ENCODE measurements around the gene FNDC11. TPM values are rescaled to one million over a fixed set of nuclear protein-coding genes. Genes with fewer than 3 reads are reported as not detected.

FNDC11 gene
- total RNA-seq, 3 donors from 2014 or later (not counting 1 experiment from before 2014, with no cell fraction given) = 0.19 to 0.75 (median 0.25) TPM

DNA sequence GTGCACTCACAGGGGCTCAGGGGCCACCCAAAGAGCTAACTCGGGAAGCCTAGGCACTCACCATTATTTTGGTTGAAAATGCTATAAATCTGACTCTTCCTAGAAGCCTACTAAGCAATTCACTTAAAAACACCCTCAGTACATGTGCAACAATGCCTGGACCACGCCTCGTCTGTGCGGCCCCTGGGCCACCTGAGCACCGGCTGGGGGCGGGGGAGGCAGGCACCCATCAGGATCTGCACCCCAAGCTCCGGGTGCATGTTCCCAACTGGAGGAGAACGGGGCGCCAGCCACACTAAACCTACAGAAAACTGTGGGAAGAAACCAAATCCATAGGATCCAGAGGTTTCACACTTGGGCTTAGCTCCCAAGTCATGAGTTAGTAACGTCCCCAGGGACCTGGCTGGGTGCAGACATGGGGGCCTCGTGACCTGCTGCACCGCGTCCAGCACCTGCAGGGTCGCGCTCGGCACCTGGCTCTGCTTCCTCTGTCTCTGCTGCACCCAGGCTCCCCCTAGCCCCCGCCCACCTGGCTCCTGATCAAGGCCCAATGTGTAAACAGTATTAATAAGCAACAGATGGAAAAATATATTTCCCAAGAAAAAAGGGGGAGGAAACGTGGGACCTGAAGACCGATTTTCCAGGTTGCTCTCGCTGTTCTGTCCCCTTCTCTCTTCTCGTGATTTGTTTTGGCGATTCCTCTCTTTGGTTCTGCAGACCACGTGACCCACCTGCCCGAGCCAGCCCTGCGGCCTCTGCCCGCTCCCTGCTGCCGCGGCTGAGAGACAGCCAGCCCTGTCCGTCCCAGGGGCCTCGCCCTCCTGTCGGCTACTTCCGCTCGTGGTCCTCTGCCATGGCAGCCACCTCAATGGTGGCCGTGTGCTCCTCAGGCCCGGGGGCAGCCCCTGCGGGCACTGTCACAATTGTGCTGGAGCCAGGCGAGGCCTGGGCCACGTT is 35.6 kb downstream of the FNDC11 start:
- peaks cover 42% of the 10 kb centered on the region for H3K36me3 ChIP-seq (ENCODE audit: control insufficient read depth, insufficient read depth, low read length)
- Mint-ChIP-seq H3K9me3 (no peaks in the 10 kb centered on the region), H3K27ac (no peak overlapping the region), H3K4me3 (no peak overlapping the region), H3K27me3 (ENCODE audit: low read depth in 2 of 2) (no peaks in the 10 kb centered on the region), H3K36me3 (no peaks in the 10 kb centered on the region), H3K4me1 (no peaks in the 10 kb centered on the region)
- H3K4me3 ChIP-seq (ENCODE audit: low read length) = no peak overlapping the region
- ATAC-seq (no peak), DNase-seq (no peak)
- 95% methylated on average over 38 of the region's 38 CpGs for WGBS (ENCODE audit: insufficient coverage)
- H3K4me1 ChIP-seq (ENCODE audit: control insufficient read depth, insufficient read depth, low read length) = no peaks in the 10 kb centered on the region
- no peak overlapping the region for H3K27ac ChIP-seq (ENCODE audit: low read length)
- H3K9me3 ChIP-seq (ENCODE audit: control insufficient read depth, insufficient read depth, low read length) = no peaks in the 10 kb centered on the region
- intact Hi-C loops (cut with micrococcal nuclease) = no loop called here
- no peaks in the 10 kb centered on the region for H3K27me3 ChIP-seq (ENCODE audit: control insufficient read depth, insufficient read depth, low read length)
- TF ChIP-seq, protein P1, sequence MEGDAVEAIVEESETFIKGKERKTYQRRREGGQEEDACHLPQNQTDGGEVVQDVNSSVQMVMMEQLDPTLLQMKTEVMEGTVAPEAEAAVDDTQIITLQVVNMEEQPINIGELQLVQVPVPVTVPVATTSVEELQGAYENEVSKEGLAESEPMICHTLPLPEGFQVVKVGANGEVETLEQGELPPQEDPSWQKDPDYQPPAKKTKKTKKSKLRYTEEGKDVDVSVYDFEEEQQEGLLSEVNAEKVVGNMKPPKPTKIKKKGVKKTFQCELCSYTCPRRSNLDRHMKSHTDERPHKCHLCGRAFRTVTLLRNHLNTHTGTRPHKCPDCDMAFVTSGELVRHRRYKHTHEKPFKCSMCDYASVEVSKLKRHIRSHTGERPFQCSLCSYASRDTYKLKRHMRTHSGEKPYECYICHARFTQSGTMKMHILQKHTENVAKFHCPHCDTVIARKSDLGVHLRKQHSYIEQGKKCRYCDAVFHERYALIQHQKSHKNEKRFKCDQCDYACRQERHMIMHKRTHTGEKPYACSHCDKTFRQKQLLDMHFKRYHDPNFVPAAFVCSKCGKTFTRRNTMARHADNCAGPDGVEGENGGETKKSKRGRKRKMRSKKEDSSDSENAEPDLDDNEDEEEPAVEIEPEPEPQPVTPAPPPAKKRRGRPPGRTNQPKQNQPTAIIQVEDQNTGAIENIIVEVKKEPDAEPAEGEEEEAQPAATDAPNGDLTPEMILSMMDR (IDR thresholded peaks at IDR 0.05) = no peak

DNA sequence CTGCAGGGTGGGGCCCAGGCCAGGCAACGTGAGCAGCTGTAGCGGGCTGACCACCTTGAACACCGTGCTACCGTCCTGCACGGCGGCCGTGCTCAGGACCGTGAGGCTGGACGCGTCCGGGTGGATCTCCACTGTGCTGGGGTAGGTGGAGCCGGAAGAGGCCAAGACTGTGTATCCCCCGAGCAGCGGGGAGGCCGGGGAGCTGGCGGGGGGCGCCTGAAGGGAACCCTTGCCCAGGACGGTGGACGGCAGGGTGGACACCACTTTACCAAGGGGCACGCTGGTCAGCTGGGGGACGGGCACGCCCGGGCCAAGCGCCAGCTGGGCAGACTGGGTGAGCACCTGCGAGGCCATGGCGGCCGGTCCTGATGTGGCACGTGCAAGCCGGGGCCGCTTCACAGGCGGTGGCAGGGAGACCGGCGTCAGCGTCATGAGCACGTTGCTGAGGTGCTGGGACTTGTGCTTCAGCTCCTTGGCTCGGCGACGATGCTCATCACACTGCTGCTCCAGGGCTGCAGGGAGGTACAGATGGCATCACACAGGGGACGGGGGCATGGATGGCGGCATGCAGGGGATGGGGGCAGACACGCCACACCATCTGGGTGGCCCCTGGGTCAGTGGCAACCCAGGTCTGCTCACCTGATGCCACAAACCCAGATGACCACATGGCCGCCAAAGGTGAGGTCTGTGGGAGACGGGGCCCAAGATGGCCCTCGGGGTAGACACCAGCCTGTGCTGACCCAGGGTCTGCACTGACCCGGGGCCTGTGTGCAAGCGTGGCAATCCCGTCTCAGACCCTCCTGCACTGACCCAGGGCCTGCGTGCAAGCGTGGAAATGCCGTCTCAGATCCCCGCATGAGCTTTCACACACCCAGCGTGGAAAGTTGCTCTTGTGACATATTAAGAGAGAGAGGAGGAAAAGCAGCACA is 36.5 kb downstream of the FNDC11 start:
- TF ChIP-seq, protein P1 (IDR thresholded peaks at IDR 0.05) = no peak
- Histone ChIP-seq H3K27ac (ENCODE audit: low read length) (no peak overlapping the region), H3K9me3 (ENCODE audit: control insufficient read depth, insufficient read depth, low read length) (no peaks in the 10 kb centered on the region), H3K27me3 (ENCODE audit: control insufficient read depth, insufficient read depth, low read length) (no peaks in the 10 kb centered on the region), H3K4me3 (ENCODE audit: low read length) (no peak overlapping the region), H3K36me3 (ENCODE audit: control insufficient read depth, insufficient read depth, low read length) (peaks cover 46% of the 10 kb centered on the region), H3K4me1 (ENCODE audit: control insufficient read depth, insufficient read depth, low read length) (no peaks in the 10 kb centered on the region)
- ATAC-seq = no peak
- intact Hi-C loops (cut with micrococcal nuclease) = no loop called here
- no peaks in the 10 kb centered on the region for H3K9me3 Mint-ChIP-seq
- H3K4me1 Mint-ChIP-seq = no peaks in the 10 kb centered on the region
- DNase-seq = no peak
- 96% methylated on average over 52 of the region's 52 CpGs for WGBS (ENCODE audit: insufficient coverage)
- no peaks in the 10 kb centered on the region for H3K36me3 Mint-ChIP-seq
- H3K27me3 Mint-ChIP-seq (ENCODE audit: low read depth in 2 of 2) = no peaks in the 10 kb centered on the region
- no peak overlapping the region for H3K27ac Mint-ChIP-seq
- no peak overlapping the region for H3K4me3 Mint-ChIP-seq

DNA sequence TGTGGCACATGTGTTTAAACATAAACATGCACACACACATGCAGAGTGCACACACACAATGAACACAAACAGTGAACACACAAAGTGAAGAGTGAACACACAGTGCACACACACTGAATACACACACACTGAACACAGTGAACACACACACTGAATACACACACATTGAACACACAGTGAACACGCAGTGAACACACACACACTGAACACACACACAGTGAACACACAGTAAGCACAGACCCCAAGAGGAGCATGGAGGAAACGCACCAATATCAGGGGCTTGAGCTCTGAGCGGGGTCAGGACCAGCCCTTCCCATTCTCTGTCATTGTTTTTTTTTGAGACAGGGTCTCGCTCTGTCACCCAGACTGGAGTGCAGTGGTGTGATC is 37.2 kb downstream of the FNDC11 start:
- H3K27me3 Mint-ChIP-seq (ENCODE audit: low read depth in 2 of 2) = no peaks in the 10 kb centered on the region
- TF ChIP-seq, protein P1 (IDR thresholded peaks at IDR 0.05) = no peak
- ATAC-seq (no peak), DNase-seq (no peak)
- H3K9me3 ChIP-seq (ENCODE audit: control insufficient read depth, insufficient read depth, low read length) = no peaks in the 10 kb centered on the region
- 91% methylated on average over 4 of the region's 4 CpGs for WGBS (ENCODE audit: insufficient coverage)
- no peaks in the 10 kb centered on the region for H3K36me3 Mint-ChIP-seq
- H3K4me3 Mint-ChIP-seq = no peak overlapping the region
- no peaks in the 10 kb centered on the region for H3K27me3 ChIP-seq (ENCODE audit: control insufficient read depth, insufficient read depth, low read length)
- H3K4me1 Mint-ChIP-seq = no peaks in the 10 kb centered on the region
- H3K27ac Mint-ChIP-seq = no peak overlapping the region
- no peak overlapping the region for H3K4me3 ChIP-seq (ENCODE audit: low read length)
- H3K9me3 Mint-ChIP-seq = no peaks in the 10 kb centered on the region
- H3K4me1 ChIP-seq (ENCODE audit: control insufficient read depth, insufficient read depth, low read length) = no peaks in the 10 kb centered on the region
- peaks cover 48% of the 10 kb centered on the region for H3K36me3 ChIP-seq (ENCODE audit: control insufficient read depth, insufficient read depth, low read length)
- no peak overlapping the region for H3K27ac ChIP-seq (ENCODE audit: low read length)
- intact Hi-C loops (cut with micrococcal nuclease) = no loop called here
